ENCODE data around the gene QPCTL.

GRCh38 chr19:45692187-45693105 is at the start of gene QPCTL:
- no peak for TF ChIP-seq CTCF (IDR thresholded peaks at IDR 0.05; ENCODE audit: low read length)
- no peak for TF ChIP-seq EZH2 (IDR thresholded peaks at IDR 0.05; ENCODE audit: borderline replicate concordance, low read length)
